Panc1 (cell line): ENCODE data around the gene GREM1.

Experiments used
- POLR2AphosphoS5 ChIP-seq: IDR thresholded peaks from 2 replicates; pipeline ENCODE4 v1.6.1; 2012; ENCODE audit warnings: mild to moderate bottlenecking, low read depth, low read length, moderate library complexity
- SIN3A ChIP-seq: IDR thresholded peaks from 2 replicates; pipeline ENCODE4 v1.6.1; 2012; ENCODE audit warnings: low read depth, mild to moderate bottlenecking, low read length, moderate library complexity, borderline replicate concordance; ENCODE audit not compliant: insufficient read depth
- TCF7L2 ChIP-seq: IDR thresholded peaks from 2 replicates; pipeline ENCODE4 v1.6.1; 2011; ENCODE audit warnings: mild to moderate bottlenecking, low read depth, low read length, inconsistent platforms
- TF ChIP-seq, protein P1 (sequence below): fragments of 450-650 bp; IDR thresholded peaks from 2 replicates; pipeline ENCODE4 v1.5.1; 2017; ENCODE audit warnings: mild to moderate bottlenecking

DNA sequence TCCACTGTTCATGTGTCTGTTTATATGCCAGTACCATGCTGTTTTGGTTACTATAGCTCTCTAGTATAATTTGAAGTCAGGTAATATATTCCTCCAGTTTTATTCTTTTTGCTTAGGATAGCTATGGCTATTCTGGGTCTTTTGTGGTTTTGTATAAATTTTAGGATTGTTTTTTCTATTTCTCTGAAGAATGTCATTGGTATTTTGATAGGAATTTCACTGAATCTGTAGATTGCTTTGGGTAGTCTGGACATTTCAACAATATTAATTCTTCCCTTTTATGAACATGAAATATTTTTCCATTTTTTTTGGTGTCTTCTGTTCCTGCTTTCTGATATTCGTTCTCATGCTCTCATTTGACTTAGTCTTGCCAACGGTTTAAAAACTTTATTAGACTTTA lies 39.6 kb downstream of the GREM1 start:
- TF ChIP-seq, protein P1, sequence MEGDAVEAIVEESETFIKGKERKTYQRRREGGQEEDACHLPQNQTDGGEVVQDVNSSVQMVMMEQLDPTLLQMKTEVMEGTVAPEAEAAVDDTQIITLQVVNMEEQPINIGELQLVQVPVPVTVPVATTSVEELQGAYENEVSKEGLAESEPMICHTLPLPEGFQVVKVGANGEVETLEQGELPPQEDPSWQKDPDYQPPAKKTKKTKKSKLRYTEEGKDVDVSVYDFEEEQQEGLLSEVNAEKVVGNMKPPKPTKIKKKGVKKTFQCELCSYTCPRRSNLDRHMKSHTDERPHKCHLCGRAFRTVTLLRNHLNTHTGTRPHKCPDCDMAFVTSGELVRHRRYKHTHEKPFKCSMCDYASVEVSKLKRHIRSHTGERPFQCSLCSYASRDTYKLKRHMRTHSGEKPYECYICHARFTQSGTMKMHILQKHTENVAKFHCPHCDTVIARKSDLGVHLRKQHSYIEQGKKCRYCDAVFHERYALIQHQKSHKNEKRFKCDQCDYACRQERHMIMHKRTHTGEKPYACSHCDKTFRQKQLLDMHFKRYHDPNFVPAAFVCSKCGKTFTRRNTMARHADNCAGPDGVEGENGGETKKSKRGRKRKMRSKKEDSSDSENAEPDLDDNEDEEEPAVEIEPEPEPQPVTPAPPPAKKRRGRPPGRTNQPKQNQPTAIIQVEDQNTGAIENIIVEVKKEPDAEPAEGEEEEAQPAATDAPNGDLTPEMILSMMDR = no peak
- no peak for TF ChIP-seq POLR2AphosphoS5
- TF ChIP-seq SIN3A = no peak
- no peak for TF ChIP-seq TCF7L2
